ENCODE data around the gene PGM2L1.
"Not testable (repeated sequence)": the region's sequence is repeated elsewhere in the genome, so short reads cannot be mapped to it uniquely, and the experiment has no call there.

Gene PGM2L1

DNA sequence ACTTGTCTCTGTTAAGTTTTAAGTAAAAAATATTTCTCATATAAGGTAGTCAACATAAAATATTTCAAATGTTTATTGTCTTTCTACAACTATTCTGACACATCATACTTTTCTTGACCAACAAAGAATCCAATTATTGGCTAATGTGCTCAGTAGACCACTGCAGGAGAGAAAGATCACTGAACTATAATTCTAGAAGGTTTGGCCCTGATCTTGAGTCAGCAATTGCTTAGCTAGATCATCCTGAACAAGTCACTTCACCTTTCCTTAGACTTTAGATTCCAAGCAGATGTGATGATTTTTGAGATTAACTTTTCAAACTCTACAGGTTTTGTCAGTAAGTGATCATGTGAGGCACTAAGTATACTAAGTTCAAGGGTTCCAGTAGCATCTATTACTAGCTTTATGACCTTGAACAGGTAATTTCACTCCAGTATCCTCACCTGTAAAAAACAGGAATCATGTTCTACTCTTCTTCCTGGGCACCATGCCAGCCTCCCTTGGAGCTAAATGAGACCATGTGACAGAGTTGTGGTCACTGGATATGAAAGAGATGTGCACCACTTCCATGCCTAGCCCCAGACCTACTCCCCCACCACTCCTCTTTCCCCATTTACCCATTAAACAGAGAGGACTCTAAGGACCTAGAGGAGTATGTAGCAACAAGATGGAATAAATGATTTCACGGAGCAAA lies 17.3 kb downstream of the PGM2L1 start:
- no peak for DNase-seq (ENCODE audit: low read depth)
- TF ChIP-seq, protein P1, sequence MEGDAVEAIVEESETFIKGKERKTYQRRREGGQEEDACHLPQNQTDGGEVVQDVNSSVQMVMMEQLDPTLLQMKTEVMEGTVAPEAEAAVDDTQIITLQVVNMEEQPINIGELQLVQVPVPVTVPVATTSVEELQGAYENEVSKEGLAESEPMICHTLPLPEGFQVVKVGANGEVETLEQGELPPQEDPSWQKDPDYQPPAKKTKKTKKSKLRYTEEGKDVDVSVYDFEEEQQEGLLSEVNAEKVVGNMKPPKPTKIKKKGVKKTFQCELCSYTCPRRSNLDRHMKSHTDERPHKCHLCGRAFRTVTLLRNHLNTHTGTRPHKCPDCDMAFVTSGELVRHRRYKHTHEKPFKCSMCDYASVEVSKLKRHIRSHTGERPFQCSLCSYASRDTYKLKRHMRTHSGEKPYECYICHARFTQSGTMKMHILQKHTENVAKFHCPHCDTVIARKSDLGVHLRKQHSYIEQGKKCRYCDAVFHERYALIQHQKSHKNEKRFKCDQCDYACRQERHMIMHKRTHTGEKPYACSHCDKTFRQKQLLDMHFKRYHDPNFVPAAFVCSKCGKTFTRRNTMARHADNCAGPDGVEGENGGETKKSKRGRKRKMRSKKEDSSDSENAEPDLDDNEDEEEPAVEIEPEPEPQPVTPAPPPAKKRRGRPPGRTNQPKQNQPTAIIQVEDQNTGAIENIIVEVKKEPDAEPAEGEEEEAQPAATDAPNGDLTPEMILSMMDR (conservative IDR thresholded peaks at IDR 0.05; ENCODE audit: low read depth, low read length): no peak
- no peak overlapping the region for H3K4me3 ChIP-seq (ENCODE audit: low read length)

DNA sequence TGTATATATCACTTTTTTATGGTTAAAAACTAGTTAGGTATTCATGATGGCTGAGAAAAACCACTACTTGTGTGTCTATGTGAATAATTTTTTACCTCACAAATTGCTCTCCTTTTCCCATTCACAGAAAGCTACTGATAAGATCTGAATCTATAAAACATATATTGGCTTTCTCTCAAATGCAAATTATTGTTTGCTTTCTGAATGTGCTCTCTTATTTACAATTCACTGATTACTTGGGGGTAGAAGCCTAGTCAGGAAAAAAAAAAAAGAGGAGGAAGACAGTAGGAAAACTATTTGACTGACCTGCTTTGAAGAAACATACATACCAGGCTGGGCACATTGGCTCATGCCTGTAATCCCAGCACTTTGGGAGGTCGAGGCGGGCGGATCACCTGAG lies 20.5 kb downstream of the PGM2L1 start:
- no peak overlapping the region for H3K4me3 ChIP-seq (ENCODE audit: low read length)
- DNase-seq (ENCODE audit: low read depth): no peak
- TF ChIP-seq, protein P1 (conservative IDR thresholded peaks at IDR 0.05; ENCODE audit: low read depth, low read length): no peak

DNA sequence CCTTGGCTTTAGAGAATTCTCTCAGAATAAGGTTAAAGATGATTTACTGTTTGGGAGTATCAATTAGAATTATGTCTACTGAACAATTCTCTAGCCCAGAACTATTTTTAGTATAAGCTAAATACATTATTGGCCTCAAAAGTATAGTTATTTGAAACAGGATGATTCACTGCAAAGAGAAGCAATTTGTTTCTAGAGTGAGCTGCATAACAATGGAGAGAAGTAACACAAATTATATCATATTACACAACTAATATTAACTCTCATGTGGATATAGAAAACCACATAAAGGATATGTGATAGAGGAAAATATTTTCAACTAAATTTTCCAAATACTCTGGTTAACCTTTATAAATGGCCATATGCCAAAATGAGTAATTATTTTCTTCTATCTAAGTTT lies 24.9 kb downstream of the PGM2L1 start:
- no peak for DNase-seq (ENCODE audit: low read depth)
- TF ChIP-seq, protein P1 (conservative IDR thresholded peaks at IDR 0.05; ENCODE audit: low read depth, low read length): no peak
- H3K4me3 ChIP-seq (ENCODE audit: low read length): no peak overlapping the region

DNA sequence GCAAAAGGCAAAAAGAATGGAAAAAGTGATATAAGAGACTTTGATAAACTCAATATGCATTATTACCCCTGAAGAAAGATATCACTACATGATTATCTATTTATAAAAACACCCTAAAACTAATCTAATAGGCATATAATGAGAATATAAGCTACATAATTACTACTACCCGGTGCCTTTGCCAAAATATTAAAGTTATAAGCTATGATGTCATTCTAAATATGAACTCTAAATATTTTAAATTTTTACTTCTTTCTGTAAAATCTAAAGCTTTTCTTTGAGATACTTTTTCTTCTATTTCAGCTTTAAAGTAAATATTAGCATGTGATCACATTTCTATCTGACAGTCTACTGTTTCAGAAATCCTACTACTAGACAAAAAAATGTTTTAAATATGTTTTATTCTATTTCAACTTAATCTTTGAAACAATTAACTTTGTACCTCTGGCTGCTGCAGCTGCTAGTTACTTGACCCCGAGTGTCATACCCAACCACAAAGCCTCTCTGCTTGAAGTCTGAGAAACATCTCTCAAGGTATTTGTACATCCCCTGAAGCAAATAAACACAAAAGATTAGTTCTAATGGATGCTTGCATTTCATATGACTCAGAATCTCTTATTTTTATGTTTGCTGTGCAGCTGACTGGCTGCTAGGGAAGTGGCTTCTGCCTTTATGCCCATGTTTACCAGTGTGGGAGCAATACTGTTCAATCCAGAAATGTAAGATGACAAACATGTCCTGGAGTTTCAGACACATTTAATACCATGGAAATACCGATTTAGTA lies 26.8 kb downstream of the PGM2L1 start:
- TF ChIP-seq, protein P1 (conservative IDR thresholded peaks at IDR 0.05; ENCODE audit: low read depth, low read length): no peak
- H3K4me3 ChIP-seq (ENCODE audit: low read length): no peak overlapping the region
- DNase-seq (ENCODE audit: low read depth): peak; percentile 41

DNA sequence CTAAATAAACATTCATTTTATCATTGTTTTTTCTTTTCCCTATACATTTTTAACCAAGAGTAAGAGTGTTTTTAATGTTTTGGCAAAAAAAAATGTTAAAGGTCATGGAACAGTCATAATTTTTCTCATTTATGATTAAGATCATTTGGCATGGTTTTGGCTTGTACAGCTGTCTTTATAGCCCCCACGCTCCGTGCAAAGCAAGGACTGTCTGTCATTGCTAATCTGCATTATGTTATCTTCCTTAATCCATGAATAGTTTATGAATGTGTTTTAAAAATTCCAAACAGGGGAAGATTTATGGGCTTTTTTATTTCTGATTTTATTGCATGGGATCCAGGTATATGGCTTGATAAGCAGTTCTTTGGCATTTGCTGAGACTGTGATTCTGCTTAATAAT lies 28.1 kb downstream of the PGM2L1 start:
- TF ChIP-seq, protein P1 (conservative IDR thresholded peaks at IDR 0.05; ENCODE audit: low read depth, low read length): no peak
- H3K4me3 ChIP-seq (ENCODE audit: low read length): no peak overlapping the region
- DNase-seq (ENCODE audit: low read depth): no peak

DNA sequence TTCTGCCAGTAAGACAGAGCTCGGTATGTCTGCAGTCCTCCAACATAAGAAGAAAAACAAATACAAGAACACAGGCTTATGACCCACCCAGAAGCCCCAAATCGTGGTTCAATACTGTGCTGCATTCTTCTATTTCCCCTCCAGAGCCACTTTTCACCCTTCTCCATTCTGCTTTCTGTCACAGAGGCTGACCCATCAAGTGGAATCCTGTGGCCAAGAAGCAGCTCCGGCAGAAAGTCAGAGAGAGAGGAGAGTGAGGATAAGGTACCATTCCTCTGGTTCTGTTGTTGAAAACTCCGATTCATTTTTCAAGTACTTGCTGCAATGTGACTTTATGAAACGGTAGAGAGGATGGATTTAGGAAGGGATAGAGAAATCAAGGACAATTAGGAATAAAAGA lies 30.4 kb downstream of the PGM2L1 start:
- DNase-seq (ENCODE audit: low read depth): no peak
- H3K4me3 ChIP-seq (ENCODE audit: low read length): no peak overlapping the region
- TF ChIP-seq, protein P1 (conservative IDR thresholded peaks at IDR 0.05; ENCODE audit: low read depth, low read length): no peak

DNA sequence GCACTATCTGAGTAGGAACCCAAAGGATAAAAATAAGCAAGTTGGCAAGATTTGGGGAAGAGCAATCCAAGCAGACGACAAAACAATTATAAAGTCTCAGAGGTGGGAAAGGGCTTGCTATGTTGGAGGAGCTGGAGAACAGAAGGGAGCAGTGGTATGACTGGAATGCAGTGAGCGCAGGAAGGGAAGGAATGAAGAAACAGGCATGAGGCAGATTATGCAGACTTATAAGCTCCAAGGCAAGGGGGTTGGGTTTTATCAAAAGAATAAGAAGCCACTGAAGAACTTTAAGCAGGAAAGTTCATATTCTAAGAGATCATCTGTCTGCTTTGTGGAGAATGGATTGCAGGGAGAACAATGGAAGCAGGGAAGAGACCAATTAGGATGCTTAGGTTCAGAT lies 31.7 kb downstream of the PGM2L1 start:
- TF ChIP-seq, protein P1 (conservative IDR thresholded peaks at IDR 0.05; ENCODE audit: low read depth, low read length): no peak
- no peak overlapping the region for H3K4me3 ChIP-seq (ENCODE audit: low read length)
- peak; percentile 87 for DNase-seq (ENCODE audit: low read depth)

DNA sequence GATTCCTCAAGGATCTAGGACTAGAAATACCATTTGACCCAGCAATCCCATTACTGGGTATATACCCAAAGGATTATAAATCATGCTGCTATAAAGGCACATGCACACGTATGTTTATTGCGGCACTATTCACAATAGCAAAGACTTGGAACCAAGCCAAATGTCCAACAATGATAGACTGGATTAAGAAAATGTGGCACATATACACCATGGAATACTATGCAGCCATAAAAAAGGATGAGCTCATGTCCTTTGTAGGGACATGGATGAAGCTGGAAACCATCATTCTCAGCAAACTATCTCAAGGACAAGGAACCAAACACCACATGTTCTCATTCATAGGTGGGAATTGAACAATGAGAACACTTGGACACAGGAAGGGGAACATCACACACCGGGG lies 32.4 kb downstream of the PGM2L1 start:
- not testable (repeated sequence) for DNase-seq (ENCODE audit: low read depth); H3K4me3 ChIP-seq (ENCODE audit: low read length)
